Activated gamma-delta T cell treated with Interleukin-2 at 50 U/mL for 16 hours (primary cell): ENCODE results near the gene CNOT6.
"Not testable (repeated sequence)": the region's sequence is repeated elsewhere in the genome, so short reads cannot be mapped to it uniquely, and the experiment has no call there.

ENCODE experiments used
- DNase-seq: peaks from one replicate; pipeline ENCODE4 v3.0.0-alpha.2; 2020

CNOT6 gene

GRCh38 chr5:180521101-180521500 lies 26.9 kb downstream of the CNOT6 start:
- no peak for DNase-seq

- no peak for DNase-seq
Observed at GRCh38 chr5:180521591-180521990, 27.4 kb downstream of the CNOT6 start.

GRCh38 chr5:180522330-180522729 lies 28.2 kb downstream of the CNOT6 start:
- DNase-seq = no peak

GRCh38 chr5:180523629-180524466 lies 29.7 kb downstream of the CNOT6 start:
- DNase-seq = no peak

- DNase-seq = no peak
Observed at GRCh38 chr5:180525399-180525798, 31.2 kb downstream of the CNOT6 start.

GRCh38 chr5:180526269-180526668 lies 32.1 kb downstream of the CNOT6 start:
- DNase-seq = no peak

GRCh38 chr5:180527659-180528058 lies 33.5 kb downstream of the CNOT6 start:
- DNase-seq = no peak

- not testable (repeated sequence) for DNase-seq
Observed at GRCh38 chr5:180531036-180531585, 36.9 kb downstream of the CNOT6 start.

- DNase-seq = no peak
Observed at GRCh38 chr5:180532268-180532667, 38.1 kb downstream of the CNOT6 start.

- no peak for DNase-seq
Observed at GRCh38 chr5:180533845-180534244, 39.7 kb downstream of the CNOT6 start.

GRCh38 chr5:180535573-180535972 lies 41.4 kb downstream of the CNOT6 start:
- DNase-seq = no peak

- DNase-seq = no peak
Observed at GRCh38 chr5:180540050-180540694, 46.0 kb downstream of the CNOT6 start.

GRCh38 chr5:180541710-180542109 lies 47.5 kb downstream of the CNOT6 start:
- DNase-seq = no peak

GRCh38 chr5:180545248-180545647 lies 51.1 kb downstream of the CNOT6 start:
- no peak for DNase-seq

GRCh38 chr5:180548563-180548962 lies 54.4 kb downstream of the CNOT6 start:
- DNase-seq = no peak

GRCh38 chr5:180553530-180553929 lies 59.4 kb downstream of the CNOT6 start:
- no peak for DNase-seq

- no peak for DNase-seq
Observed at GRCh38 chr5:180555168-180555921, 61.2 kb downstream of the CNOT6 start.

GRCh38 chr5:180557217-180557809 lies 63.1 kb downstream of the CNOT6 start:
- DNase-seq = no peak

GRCh38 chr5:180558232-180558631 lies 64.1 kb downstream of the CNOT6 start:
- DNase-seq = no peak

- DNase-seq = no peak
Observed at GRCh38 chr5:180563994-180564393, 69.8 kb downstream of the CNOT6 start.

GRCh38 chr5:180568914-180569313 lies 74.7 kb downstream of the CNOT6 start:
- DNase-seq = no peak

GRCh38 chr5:180575571-180575970 lies 81.4 kb downstream of the CNOT6 start:
- no peak for DNase-seq

- no peak for DNase-seq
Observed at GRCh38 chr5:180580681-180581080, 86.5 kb downstream of the CNOT6 start.
